HG02588 (cell line): ENCODE measurements around the gene ADCK1.
"Not testable (repeated sequence)": the region's sequence is repeated elsewhere in the genome, so short reads cannot be mapped to it uniquely, and the experiment has no call there.

Experiments
- ATAC-seq: cut with Tn5 transposase; IDR thresholded peaks from one replicate; pipeline ENCODE4 v1.9.1; 2021; ENCODE audit warnings: mild to moderate bottlenecking, moderate library complexity; ENCODE audit not compliant: unreplicated experiment

Gene ADCK1

DNA sequence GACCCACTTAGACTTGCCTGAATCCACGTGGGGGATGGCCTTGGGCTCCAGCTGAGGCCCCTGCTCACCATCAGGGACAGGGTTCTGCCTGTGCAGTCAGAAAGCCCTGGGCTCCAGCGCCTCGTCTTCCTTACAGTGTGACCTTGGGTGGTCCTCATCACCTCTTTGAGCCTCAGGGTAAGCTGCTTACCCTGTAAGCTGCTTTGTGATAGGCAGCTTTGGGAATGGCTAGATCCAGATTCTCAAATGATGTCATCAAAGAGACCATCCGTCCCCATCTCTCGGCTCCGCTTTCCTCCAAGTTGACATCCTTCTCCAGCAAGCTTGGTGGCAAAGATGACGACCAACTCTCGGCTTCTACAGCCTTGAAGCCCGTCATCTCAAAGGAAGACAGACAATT, 127.0 kb downstream of the ADCK1 start:
- ATAC-seq, result no peak

DNA sequence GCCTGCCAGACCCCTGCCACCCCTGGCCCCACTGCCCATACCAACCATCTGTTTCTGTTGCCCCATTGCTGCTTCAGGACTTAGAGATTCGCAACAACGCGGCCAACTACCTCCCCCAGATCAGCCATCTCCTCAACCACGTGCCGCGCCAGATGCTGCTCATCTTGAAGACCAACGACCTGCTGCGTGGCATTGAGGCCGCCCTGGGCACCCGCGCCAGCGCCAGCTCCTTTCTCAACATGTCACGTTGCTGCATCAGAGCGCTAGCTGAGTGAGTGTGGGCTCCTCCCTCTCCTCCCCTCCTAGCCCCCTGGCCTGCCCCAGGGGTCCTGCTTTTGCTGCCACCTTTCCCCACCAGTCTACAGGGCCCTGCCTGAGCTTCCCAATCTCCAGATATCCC, 131.5 kb downstream of the ADCK1 start:
- no peak for ATAC-seq

GRCh38 chr14:77936138-77936639, 136.3 kb downstream of the ADCK1 start:
- no peak for ATAC-seq

- no peak for ATAC-seq
Measured at GRCh38 chr14:77947372-77947771, 147.5 kb downstream of the ADCK1 start.

- no peak for ATAC-seq
Measured at GRCh38 chr14:77950371-77951063, 150.6 kb downstream of the ADCK1 start.

DNA sequence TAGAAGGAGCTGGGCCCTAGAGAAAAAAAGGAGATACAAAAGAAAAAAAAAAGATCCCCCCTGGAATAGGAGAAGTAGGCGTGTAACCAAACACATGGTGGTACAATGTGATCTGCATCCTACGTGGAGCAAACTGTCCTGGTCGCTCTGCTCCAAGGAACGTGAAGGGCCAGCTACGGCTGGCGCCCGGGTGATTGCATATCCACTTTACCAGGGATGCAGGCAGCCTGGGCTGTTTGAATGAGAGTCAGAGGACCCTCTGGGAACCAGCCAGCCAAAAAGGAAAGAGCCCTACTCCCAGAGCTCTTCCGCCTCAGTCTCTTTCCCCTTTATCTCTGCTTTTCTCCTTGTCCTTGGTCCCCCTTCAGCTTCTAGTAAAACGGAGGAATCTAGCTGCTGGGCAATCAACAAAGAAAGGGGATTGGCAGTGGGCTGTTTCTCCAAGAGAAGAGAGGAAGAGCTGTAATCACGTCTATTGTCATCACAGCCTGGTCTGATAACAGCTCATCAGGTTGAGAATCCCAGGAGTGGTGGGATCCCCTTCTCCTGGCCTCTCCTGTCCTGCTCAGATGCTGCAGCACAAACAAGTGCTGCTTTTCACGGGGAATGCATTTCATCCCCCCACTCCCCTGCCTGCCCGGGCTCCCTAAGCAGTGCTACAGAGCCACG, 156.0 kb downstream of the ADCK1 start:
- no peak for ATAC-seq

DNA sequence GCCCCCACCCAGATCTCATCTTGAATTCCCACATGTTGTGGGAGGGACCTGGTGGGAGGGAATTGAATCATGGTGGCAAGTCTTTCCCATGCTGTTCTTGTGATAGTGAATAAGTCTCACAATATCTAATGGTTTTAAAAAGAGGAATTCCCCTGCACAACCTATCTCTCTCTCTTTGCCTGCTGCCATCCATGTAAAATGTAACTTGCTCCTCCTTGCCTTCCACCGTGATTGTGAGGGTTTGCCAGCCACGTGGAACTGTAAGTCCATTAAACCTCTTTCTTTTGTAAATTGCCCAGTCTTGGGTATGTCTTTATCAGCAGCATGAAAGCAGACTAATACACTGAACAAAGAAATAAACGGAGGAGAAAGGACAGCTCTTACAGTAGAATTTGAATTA, 159.8 kb downstream of the ADCK1 start:
- not testable (repeated sequence) for ATAC-seq

GRCh38 chr14:77961847-77962580, 162.1 kb downstream of the ADCK1 start:
- no peak for ATAC-seq

GRCh38 chr14:77962731-77963520, 163.0 kb downstream of the ADCK1 start:
- ATAC-seq, result no peak

GRCh38 chr14:77964586-77964985, 164.7 kb downstream of the ADCK1 start:
- ATAC-seq, result no peak

- no peak for ATAC-seq
Measured at GRCh38 chr14:77965050-77965449, 165.1 kb downstream of the ADCK1 start.

DNA sequence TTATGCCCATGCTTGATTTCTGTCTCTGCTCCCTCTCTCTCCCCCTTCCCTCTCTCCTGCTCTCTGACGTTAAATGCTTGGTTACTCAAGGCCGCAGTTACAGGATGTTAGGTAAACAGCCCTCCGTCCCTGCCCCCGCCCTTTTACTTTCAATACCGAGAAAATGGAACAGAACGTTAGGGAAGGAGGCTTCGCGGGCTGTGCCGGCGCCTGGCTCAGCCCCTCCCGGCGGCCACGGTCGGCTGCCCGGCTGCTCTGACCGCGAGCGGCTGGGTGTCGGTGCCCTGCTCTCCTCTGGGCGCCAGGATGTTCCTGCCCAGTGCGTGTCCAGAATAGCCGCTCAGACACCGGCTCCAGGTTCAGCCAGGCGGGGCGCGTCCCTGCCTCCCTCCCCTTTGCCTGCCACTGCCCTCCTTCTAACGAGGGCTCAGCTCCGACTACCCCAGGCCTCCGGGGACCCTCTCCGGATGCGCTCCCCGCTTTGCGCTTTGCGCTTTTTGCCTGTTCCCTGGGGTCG, 166.1 kb downstream of the ADCK1 start:
- ATAC-seq, result peak; percentile 68

- ATAC-seq, result no peak
Measured at GRCh38 chr14:77967110-77967509, 167.2 kb downstream of the ADCK1 start.

GRCh38 chr14:77970646-77971045, 170.7 kb downstream of the ADCK1 start:
- ATAC-seq, result no peak

DNA sequence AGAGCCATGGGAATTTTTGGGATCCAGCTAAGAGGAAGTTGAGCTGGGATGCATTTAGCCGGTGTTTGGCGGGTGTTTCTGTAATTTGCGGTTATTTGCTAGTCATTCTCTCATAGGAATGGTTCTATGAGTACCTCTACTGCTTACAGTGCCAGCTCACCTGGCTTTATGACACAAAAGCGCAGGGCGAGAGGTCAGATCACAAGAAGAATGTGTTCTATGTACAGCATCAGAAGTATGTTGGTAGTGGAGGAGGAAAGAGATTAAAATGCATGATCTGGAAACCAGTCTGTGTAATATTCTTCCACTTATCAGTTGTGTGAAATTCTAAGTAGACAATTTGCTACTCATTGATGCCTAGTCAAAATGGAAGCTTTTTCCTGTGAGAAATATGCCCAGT, 173.3 kb downstream of the ADCK1 start:
- ATAC-seq, result no peak

DNA sequence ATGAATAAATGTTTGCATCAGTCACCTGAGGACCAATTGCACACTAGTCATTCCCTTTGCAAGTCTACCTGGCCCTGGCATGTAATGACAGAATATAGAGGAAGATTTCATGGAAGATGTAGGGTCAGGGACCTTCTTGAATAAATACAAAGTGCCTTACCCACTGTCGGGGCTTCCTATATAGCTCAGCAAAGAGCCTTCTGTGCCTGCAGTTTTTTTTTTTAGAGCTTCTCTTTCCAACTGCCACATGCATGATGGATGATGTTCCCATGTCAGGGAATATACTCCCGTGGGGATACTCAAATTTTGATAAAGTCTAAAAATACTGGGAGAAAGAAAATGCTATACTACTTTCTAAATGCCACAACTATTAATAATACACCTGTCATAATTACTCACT, 176.7 kb downstream of the ADCK1 start:
- ATAC-seq, result no peak

DNA sequence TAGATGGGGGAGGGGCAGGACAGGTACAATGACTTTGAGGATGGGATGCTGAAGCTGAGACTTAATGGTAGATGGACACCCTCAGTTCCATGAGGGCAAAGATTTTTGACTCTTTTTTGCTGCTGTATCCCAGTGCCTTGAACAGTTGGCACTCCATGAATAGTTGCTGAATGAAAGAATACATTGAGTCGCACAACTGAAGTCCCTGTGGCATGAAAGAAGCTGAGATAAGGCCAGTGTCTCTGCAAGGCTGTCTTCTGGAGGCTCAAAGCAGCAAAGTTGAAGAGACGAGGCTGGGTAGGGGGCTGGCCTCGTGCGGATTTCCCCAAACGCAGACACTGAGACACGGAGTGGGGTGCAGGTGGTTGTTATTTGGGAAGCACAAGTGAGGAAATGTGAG, 179.3 kb downstream of the ADCK1 start:
- no peak for ATAC-seq

GRCh38 chr14:77979666-77980351, 179.9 kb downstream of the ADCK1 start:
- no peak for ATAC-seq

- ATAC-seq, result no peak
Measured at GRCh38 chr14:77980475-77981321, 180.8 kb downstream of the ADCK1 start.
